Common myeloid progenitor, CD34-positive (primary cell): ENCODE measurements around the gene MYT1.

Experiments
- CTCF ChIA-PET: fragments of 350-600 bp; sonication (Branson Sonifier 250); formaldehyde crosslinking; loops from one replicate; lab custom pipeline; 2021; ENCODE audit warnings: antibody characterized with exemption; lab: Charles Lee
- POLR2A ChIA-PET: fragments of 350-600 bp; sonication (Branson Sonifier 250); formaldehyde crosslinking; loops from one replicate; lab custom pipeline; 2021; ENCODE audit warnings: antibody characterized with exemption; lab: Charles Lee
- DNase-seq, 3 donors: peaks; one replicate each; pipeline versions ENCODE4 v3.0.0 to v3.0.0-alpha.2; 2013
- H3K27ac ChIP-seq, 2 experiments: 1 replicate in 1 of 2; 2 replicates in 1 of 2; pipeline ENCODE4 v1.7.0; 2013; ENCODE audit warnings: inconsistent platforms in 2 of 2, low read length in 2 of 2, mild to moderate bottlenecking in 2 of 2, low read depth in 1 of 2, moderate library complexity in 1 of 2; ENCODE audit not compliant: severe bottlenecking in 2 of 2, insufficient read depth in 1 of 2, poor library complexity in 1 of 2
- H3K27me3 ChIP-seq, 5 experiments: replicated peaks in 2 of 5; 1 replicate in 3 of 5; 2 replicates in 2 of 5; pipeline versions ENCODE4 v1.6.1 to v1.7.0; 2013; ENCODE audit warnings: low read length in 4 of 5, mild to moderate bottlenecking in 2 of 5, moderate library complexity in 2 of 5, inconsistent platforms in 1 of 5; ENCODE audit not compliant: insufficient read depth in 5 of 5, control insufficient read depth in 4 of 5
- H3K36me3 ChIP-seq, 4 experiments: 1 replicate in 2 of 4; 2 replicates in 2 of 4; pipeline versions ENCODE4 v1.6.1 to v1.7.0; 2013; ENCODE audit warnings: low read length in 3 of 4, control low read depth in 1 of 4, mild to moderate bottlenecking in 1 of 4; ENCODE audit not compliant: control insufficient read depth in 4 of 4, insufficient read depth in 4 of 4
- H3K4me1 ChIP-seq, 4 experiments: 1 replicate in 3 of 4; 2 replicates in 1 of 4; pipeline versions ENCODE4 v1.6.1 to v1.7.1; 2013; ENCODE audit warnings: low read length in 3 of 4, mild to moderate bottlenecking in 3 of 4, control low read depth in 1 of 4, inconsistent platforms in 1 of 4, moderate library complexity in 1 of 4; ENCODE audit not compliant: control insufficient read depth in 4 of 4, insufficient read depth in 4 of 4; ENCODE audit errors: control extremely low read depth in 1 of 4
- H3K4me3 ChIP-seq, 7 experiments: 1 replicate in 4 of 7; 2 replicates in 3 of 7; pipeline versions ENCODE4 v1.5.1 to v1.7.0; 2013; ENCODE audit warnings: mild to moderate bottlenecking in 7 of 7, low read length in 6 of 7, moderate library complexity in 6 of 7, inconsistent platforms in 2 of 7, low read depth in 2 of 7, control low read depth in 1 of 7; ENCODE audit not compliant: insufficient read depth in 4 of 7, control insufficient read depth in 1 of 7; ENCODE audit errors: extremely low read depth in 1 of 7
- H3K9me3 ChIP-seq, 5 experiments: 1 replicate in 4 of 5; 2 replicates in 1 of 5; pipeline versions ENCODE4 v1.6.1 to v1.7.1; 2013; ENCODE audit warnings: low read length in 4 of 5, mild to moderate bottlenecking in 2 of 5, inconsistent platforms in 1 of 5, low read depth in 1 of 5, moderate library complexity in 1 of 5; ENCODE audit not compliant: control insufficient read depth in 4 of 5, insufficient read depth in 2 of 5; ENCODE audit errors: control extremely low read depth in 1 of 5
- WGBS: methylation state at CpG from one replicate; pipeline ENCODE4 v1.1.5; 2013; ENCODE audit not compliant: insufficient coverage; 5-methylcytosine and 5-hydroxymethylcytosine counted together

MYT1 gene

GRCh38 chr20:64139199-64140060, 24.8 kb upstream of the MYT1 start:
- ChIA-PET POLR2A (no interaction called here), CTCF (interaction anchor here (1.5 kb wide), 1 partner anchor 11 kb away, joined by 3 read pairs; no protein-coding TSS in a partner anchor)
- no peaks in the 10 kb centered on the region for H3K27me3 ChIP-seq
- H3K27ac ChIP-seq: no peak overlapping the region
- peaks cover 0 to 2% (median 2%) of the 10 kb centered on the region in 5 experiments for H3K9me3 ChIP-seq
- no peak overlapping the region for H3K4me3 ChIP-seq
- H3K36me3 ChIP-seq: no peaks in the 10 kb centered on the region
- DNase-seq: no peak
- H3K4me1 ChIP-seq: no peaks in the 10 kb centered on the region
- WGBS: 95% methylated on average over 20 of the region's 21 CpGs

GRCh38 chr20:64140061-64140931, 24.0 kb upstream of the MYT1 start:
- no peak overlapping the region for H3K4me3 ChIP-seq
- CTCF ChIA-PET: interaction anchor here (1.5 kb wide), 1 partner anchor 10 kb away, joined by 3 read pairs; no protein-coding TSS in a partner anchor
- WGBS: 98% methylated on average over 10 of the region's 13 CpGs

GRCh38 chr20:64140956-64141355, 23.3 kb upstream of the MYT1 start:
- CTCF ChIA-PET: interaction anchor here (1.5 kb wide), 1 partner anchor 10 kb away, joined by 3 read pairs; no protein-coding TSS in a partner anchor
- no peak for DNase-seq
- POLR2A ChIA-PET: no interaction called here
- H3K9me3 ChIP-seq: peaks cover 0 to 12% (median 10%) of the 10 kb centered on the region in 5 experiments
- H3K27me3 ChIP-seq: no peaks in the 10 kb centered on the region
- WGBS: 95% methylated on average over 8 of the region's 10 CpGs
- no peaks in the 10 kb centered on the region for H3K4me1 ChIP-seq
- H3K27ac ChIP-seq: no peak overlapping the region
- H3K36me3 ChIP-seq: no peaks in the 10 kb centered on the region
- H3K4me3 ChIP-seq: no peak overlapping the region

More at GRCh38 chr20:64140061-64140931, 24.0 kb upstream of the MYT1 start:
- peaks cover 0 to 6% (median 5%) of the 10 kb centered on the region in 5 experiments for H3K9me3 ChIP-seq
- POLR2A ChIA-PET: no interaction called here
- no peaks in the 10 kb centered on the region for H3K36me3 ChIP-seq
- no peak for DNase-seq
- H3K27ac ChIP-seq: no peak overlapping the region
- H3K4me1 ChIP-seq: no peaks in the 10 kb centered on the region
- H3K27me3 ChIP-seq: no peaks in the 10 kb centered on the region

- H3K9me3 ChIP-seq: peaks cover 0 to 12% (median 10%) of the 10 kb centered on the region in 5 experiments
- peak in 2 of 3 donors; percentile 21 to 23 for DNase-seq
- H3K27me3 ChIP-seq: no peaks in the 10 kb centered on the region
- H3K4me3 ChIP-seq: no peak overlapping the region
- ChIA-PET CTCF (no interaction called here), POLR2A (no interaction called here)
- no peaks in the 10 kb centered on the region for H3K4me1 ChIP-seq
- H3K36me3 ChIP-seq: no peaks in the 10 kb centered on the region
- no peak overlapping the region for H3K27ac ChIP-seq
- WGBS: 25% methylated on average over 4 of the region's 9 CpGs
Measured at GRCh38 chr20:64142590-64142989, 21.7 kb upstream of the MYT1 start.

GRCh38 chr20:64143018-64143801, 21.0 kb upstream of the MYT1 start:
- Histone ChIP-seq H3K27me3 (no peaks in the 10 kb centered on the region), H3K4me1 (no peaks in the 10 kb centered on the region), H3K36me3 (no peaks in the 10 kb centered on the region), H3K9me3 (peaks cover 0 to 12% (median 10%) of the 10 kb centered on the region in 5 experiments), H3K27ac (no peak overlapping the region), H3K4me3 (no peak overlapping the region)
- CTCF ChIA-PET: no interaction called here
- DNase-seq: no peak
- POLR2A ChIA-PET: no interaction called here
- 92% methylated on average over 13 of the region's 14 CpGs for WGBS

- peaks cover 0 to 12% (median 10%) of the 10 kb centered on the region in 5 experiments for H3K9me3 ChIP-seq
- 92% methylated on average over 6 of the region's 8 CpGs for WGBS
- no peak overlapping the region for H3K4me3 ChIP-seq
- ChIA-PET POLR2A (no interaction called here), CTCF (interaction anchor here (1.0 kb wide), 1 partner anchor 853 kb away, joined by 3 read pairs; no protein-coding TSS in a partner anchor)
- no peaks in the 10 kb centered on the region for H3K27me3 ChIP-seq
- H3K4me1 ChIP-seq: no peaks in the 10 kb centered on the region
- no peak overlapping the region for H3K27ac ChIP-seq
- no peak for DNase-seq
- no peaks in the 10 kb centered on the region for H3K36me3 ChIP-seq
Measured at GRCh38 chr20:64144144-64144912, 19.9 kb upstream of the MYT1 start.
